Tibial nerve (tissue), 4 donors: Measurements from ENCODE around the gene AVL9. TPM values are rescaled to one million over a fixed set of nuclear protein-coding genes. Genes with fewer than 3 reads are reported as not detected.

Source experiments
- DNase-seq, 2 donors: peaks; one replicate each; pipeline ENCODE4 v3.0.0-alpha.2; 2019; ENCODE audit warnings: low spot score in 2 of 2
- H3K27ac ChIP-seq, 4 donors: fragments of 200-600 bp; sonication (generic) in 3 of 4; one replicate each; pipeline ENCODE4 v1.5.1; 2017 to 2019; ENCODE audit warnings: mild to moderate bottlenecking in 1 of 4
- H3K27me3 ChIP-seq, 2 donors: fragments of 200-600 bp; sonication (generic) in 1 of 2; one replicate each; pipeline versions ENCODE4 v1.5.1 to v1.6.0; 2017 to 2019
- H3K36me3 ChIP-seq, 3 donors: fragments of 200-600 bp; sonication (generic); one replicate each; pipeline ENCODE4 v1.5.1; 2018 to 2019
- H3K4me1 ChIP-seq, 4 donors: fragments of 200-600 bp; sonication (generic) in 3 of 4; one replicate each; pipeline ENCODE4 v1.5.1; 2017 to 2019
- H3K4me3 ChIP-seq, 4 donors: fragments of 200-600 bp; sonication (generic) in 3 of 4; one replicate each; pipeline ENCODE4 v1.5.1; 2017 to 2019; ENCODE audit warnings: mild to moderate bottlenecking in 1 of 4, moderate library complexity in 1 of 4
- H3K9me3 ChIP-seq, 4 donors: fragments of 200-600 bp; sonication (generic) in 3 of 4; one replicate each; pipeline ENCODE4 v1.5.1; 2017 to 2019
- EP300 ChIP-seq, 2 donors: sonication (generic); formaldehyde crosslinking; IDR thresholded peaks; one replicate each; pipeline ENCODE4 v1.6.1; 2017; ENCODE audit warnings: antibody characterized with exemption in 2 of 2, mild to moderate bottlenecking in 1 of 2
- POLR2A ChIP-seq, 2 donors: fragments of 450-650 bp; IDR thresholded peaks; one replicate each; pipeline ENCODE4 v1.6.1; 2017; ENCODE audit warnings: antibody characterized with exemption in 2 of 2, mild to moderate bottlenecking in 2 of 2, moderate library complexity in 2 of 2
- WGBS, 2 donors: methylation state at CpG; one replicate each; pipeline ENCODE4 v1.1.5; 2018; 5-methylcytosine and 5-hydroxymethylcytosine counted together
- total RNA-seq, 4 donors: library from RNA; depleted of rRNA; stranded (reverse); fragments of >200 nt; gene quantifications; one replicate each; pipeline ENCODE4 v1.1.0, GENCODE V29; 2016
- TF ChIP-seq, protein P1 (sequence below), 5 experiments: fragments of 200-600 bp in 3 of 5; fragments of 450-650 bp in 2 of 5; sonication (generic) in 3 of 5; IDR thresholded peaks; one replicate each; pipeline ENCODE4 v1.5.1; 2016 to 2019; ENCODE audit warnings: antibody characterized with exemption in 5 of 5, mild to moderate bottlenecking in 3 of 5, moderate library complexity in 2 of 5

AVL9 gene
- total RNA-seq, 4 donors from 2014 or later, result 19.4 to 36.1 (median 31.5) TPM

DNA sequence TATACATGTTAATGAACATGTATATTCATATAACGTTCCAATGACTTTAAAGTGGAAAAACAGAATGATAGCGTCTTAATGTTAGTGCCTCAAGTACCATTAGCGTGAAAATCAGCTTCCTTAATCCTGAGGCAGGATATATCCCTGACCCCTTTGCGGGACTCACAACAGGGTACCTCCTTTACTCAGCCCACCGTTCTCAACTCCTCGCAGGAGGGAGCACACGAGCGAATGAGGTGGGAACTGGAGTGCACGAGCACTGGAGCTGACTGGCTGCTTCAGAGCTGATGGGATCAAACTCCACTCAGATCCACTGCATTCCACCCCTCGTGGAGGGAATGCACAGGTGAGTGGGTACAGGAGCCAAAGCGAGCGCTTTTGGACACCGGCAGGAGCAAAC, 36.1 kb downstream of the AVL9 start:
- no peak for DNase-seq
- H3K9me3 ChIP-seq, result no peaks in the 10 kb centered on the region
- peaks cover 0 to 20% (median under 1%) of the 10 kb centered on the region in 4 donors for H3K4me1 ChIP-seq
- 94% methylated on average over 13 of the region's 13 CpGs for WGBS, 2 donors
- H3K27ac ChIP-seq, result no peak overlapping the region
- TF ChIP-seq, protein P1, sequence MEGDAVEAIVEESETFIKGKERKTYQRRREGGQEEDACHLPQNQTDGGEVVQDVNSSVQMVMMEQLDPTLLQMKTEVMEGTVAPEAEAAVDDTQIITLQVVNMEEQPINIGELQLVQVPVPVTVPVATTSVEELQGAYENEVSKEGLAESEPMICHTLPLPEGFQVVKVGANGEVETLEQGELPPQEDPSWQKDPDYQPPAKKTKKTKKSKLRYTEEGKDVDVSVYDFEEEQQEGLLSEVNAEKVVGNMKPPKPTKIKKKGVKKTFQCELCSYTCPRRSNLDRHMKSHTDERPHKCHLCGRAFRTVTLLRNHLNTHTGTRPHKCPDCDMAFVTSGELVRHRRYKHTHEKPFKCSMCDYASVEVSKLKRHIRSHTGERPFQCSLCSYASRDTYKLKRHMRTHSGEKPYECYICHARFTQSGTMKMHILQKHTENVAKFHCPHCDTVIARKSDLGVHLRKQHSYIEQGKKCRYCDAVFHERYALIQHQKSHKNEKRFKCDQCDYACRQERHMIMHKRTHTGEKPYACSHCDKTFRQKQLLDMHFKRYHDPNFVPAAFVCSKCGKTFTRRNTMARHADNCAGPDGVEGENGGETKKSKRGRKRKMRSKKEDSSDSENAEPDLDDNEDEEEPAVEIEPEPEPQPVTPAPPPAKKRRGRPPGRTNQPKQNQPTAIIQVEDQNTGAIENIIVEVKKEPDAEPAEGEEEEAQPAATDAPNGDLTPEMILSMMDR (IDR thresholded peaks at IDR 0.05), result no peak
- TF ChIP-seq POLR2A (IDR thresholded peaks at IDR 0.05) (no peak), EP300 (IDR thresholded peaks at IDR 0.05) (no peak)
- H3K36me3 ChIP-seq, result no peaks in the 10 kb centered on the region
- no peaks in the 10 kb centered on the region for H3K27me3 ChIP-seq
- no peak overlapping the region for H3K4me3 ChIP-seq

DNA sequence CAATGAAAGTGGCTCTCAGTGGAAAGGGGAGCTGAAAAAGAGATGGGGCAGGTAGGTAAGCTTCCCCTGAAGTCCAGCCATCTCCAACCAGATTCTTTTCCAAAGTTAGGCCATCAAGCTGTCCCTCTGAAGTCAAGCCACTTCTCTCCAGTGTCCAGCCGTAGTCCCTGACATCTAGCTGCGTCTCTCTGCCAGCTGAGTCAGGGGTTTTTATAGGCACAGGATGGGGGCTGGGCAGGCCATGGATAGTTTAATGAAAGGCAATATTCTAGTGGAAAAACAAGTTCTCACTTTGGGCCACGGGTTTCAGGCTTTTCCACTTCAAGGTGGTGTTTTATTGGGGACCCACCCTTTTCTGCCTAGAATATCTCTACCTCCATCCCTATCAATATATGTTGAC, 36.8 kb downstream of the AVL9 start:
- Histone ChIP-seq H3K27me3 (no peaks in the 10 kb centered on the region), H3K4me1 (peaks cover 0 to 22% (median 3%) of the 10 kb centered on the region in 4 donors), H3K36me3 (no peaks in the 10 kb centered on the region), H3K4me3 (no peak overlapping the region), H3K9me3 (no peaks in the 10 kb centered on the region), H3K27ac (no peak overlapping the region)
- no peak for DNase-seq
- TF ChIP-seq, protein P1 (IDR thresholded peaks at IDR 0.05), result no peak
- no peak for TF ChIP-seq POLR2A (IDR thresholded peaks at IDR 0.05)
- TF ChIP-seq EP300 (IDR thresholded peaks at IDR 0.05), result no peak
- WGBS, 2 donors, result 75 to 93% methylated on average over 3 of the region's 3 CpGs

- Histone ChIP-seq H3K36me3 (no peaks in the 10 kb centered on the region), H3K4me3 (no peak overlapping the region), H3K27ac (no peak overlapping the region), H3K27me3 (no peaks in the 10 kb centered on the region), H3K9me3 (no peaks in the 10 kb centered on the region), H3K4me1 (peaks cover 0 to 28% (median 6%) of the 10 kb centered on the region in 4 donors)
- whole genome bisulfite sequencing, 2 donors, result 91 to 95% methylated on average over 5 of the region's 5 CpGs
- DNase-seq, result no peak
- TF ChIP-seq, protein P1 (IDR thresholded peaks at IDR 0.05), result no peak
- TF ChIP-seq POLR2A (IDR thresholded peaks at IDR 0.05) (no peak), EP300 (IDR thresholded peaks at IDR 0.05) (no peak)
These were observed 37.4 kb downstream of the AVL9 start for GRCh38 chr7:32532716-32533115.

DNA sequence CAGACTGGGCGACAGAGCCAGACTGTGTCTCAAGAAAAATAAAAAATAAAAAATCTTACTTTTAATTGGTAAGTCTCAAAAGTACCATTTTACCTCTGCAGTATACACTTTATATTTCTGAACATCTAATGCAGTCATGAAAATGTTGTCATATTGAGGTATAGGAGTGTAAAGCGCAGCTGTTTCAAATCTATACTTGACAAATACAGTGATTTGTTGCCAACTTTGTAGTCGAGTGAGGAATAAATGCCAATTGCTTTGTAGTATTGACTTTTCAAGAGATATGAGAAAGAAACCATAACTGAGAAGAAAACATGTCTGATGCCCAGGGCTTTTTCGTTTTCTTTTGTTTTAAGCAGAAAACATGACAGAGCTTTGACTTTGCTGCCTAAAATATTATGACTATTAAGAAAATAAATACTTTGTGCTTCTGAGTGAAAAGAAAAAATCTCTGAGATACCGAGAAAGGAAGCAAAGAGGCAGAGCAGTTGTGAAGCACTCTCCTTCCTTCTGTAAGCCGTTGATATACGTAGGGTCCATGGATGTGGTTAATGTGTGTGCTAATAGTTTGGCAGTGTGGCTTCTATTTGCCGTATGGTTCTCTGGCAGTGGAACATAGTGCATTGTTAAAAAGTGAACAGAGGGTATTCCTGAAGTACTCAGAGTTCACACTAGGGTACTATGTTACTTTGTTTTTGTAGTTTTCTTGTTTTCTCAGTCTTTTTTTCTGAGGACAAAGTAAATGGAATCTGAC, 38.2 kb downstream of the AVL9 start:
- H3K27ac ChIP-seq, result no peak overlapping the region
- H3K9me3 ChIP-seq, result no peaks in the 10 kb centered on the region
- H3K4me3 ChIP-seq, result no peak overlapping the region
- WGBS, 2 donors, result 57 to 59% methylated on average over 8 of the region's 8 CpGs
- H3K4me1 ChIP-seq, result peaks cover 0 to 34% (median 7%) of the 10 kb centered on the region in 4 donors
- H3K27me3 ChIP-seq, result no peaks in the 10 kb centered on the region
- DNase-seq, result no peak
- TF ChIP-seq POLR2A (IDR thresholded peaks at IDR 0.05) (no peak), EP300 (IDR thresholded peaks at IDR 0.05) (no peak)
- TF ChIP-seq, protein P1 (IDR thresholded peaks at IDR 0.05), result no peak
- H3K36me3 ChIP-seq, result no peaks in the 10 kb centered on the region

GRCh38 chr7:32535162-32535702, 39.9 kb downstream of the AVL9 start:
- H3K4me3 ChIP-seq, result no peak overlapping the region
- no peak for TF ChIP-seq POLR2A (IDR thresholded peaks at IDR 0.05)
- TF ChIP-seq, protein P1 (IDR thresholded peaks at IDR 0.05), result no peak
- 78 to 93% methylated on average over 4 of the region's 4 CpGs for WGBS, 2 donors
- no peaks in the 10 kb centered on the region for H3K9me3 ChIP-seq
- H3K27me3 ChIP-seq, result no peaks in the 10 kb centered on the region
- peaks cover 0 to 34% (median 7%) of the 10 kb centered on the region in 4 donors for H3K4me1 ChIP-seq
- no peak overlapping the region for H3K27ac ChIP-seq
- DNase-seq, result no peak
- H3K36me3 ChIP-seq, result no peaks in the 10 kb centered on the region
